Measurements from ENCODE around the gene NEK9. TPM values are rescaled to one million over a fixed set of nuclear protein-coding genes. Genes with fewer than 3 reads are reported as not detected.
A peak's percentile ranks its signal among the peaks of the same experiment; 100 is the strongest.

NEK9 gene
- total and polyA plus RNA-seq, 4 donors: 13.4 to 46.0 (median 29.8) TPM

GRCh38 chr14:75084513-75084912 is 42.3 kb downstream of the NEK9 start:
- peak; percentile 54 to 64 for TF ChIP-seq RAD21 (IDR thresholded peaks at IDR 0.05)
- no peak for TF ChIP-seq GABPA (IDR thresholded peaks at IDR 0.05 in 1 of 2, conservative IDR thresholded peaks at IDR 0.05 in 1 of 2)
- TF ChIP-seq CTCF (IDR thresholded peaks at IDR 0.05; ENCODE audit: low read depth, low read length, missing input control): peak; percentile 8
- Histone ChIP-seq H3K27me3 (ENCODE audit: control insufficient read depth in 4 of 4, insufficient read depth in 4 of 4, low read length in 3 of 4) (no peaks in the 10 kb centered on the region), H3K4me1 (ENCODE audit: control insufficient read depth in 4 of 4, insufficient read depth in 4 of 4, low read length in 3 of 4) (no peaks in the 10 kb centered on the region), H3K9me3 (ENCODE audit: control insufficient read depth in 4 of 4, low read length in 3 of 4) (no peaks in the 10 kb centered on the region), H3K4me3 (ENCODE audit: low read depth in 1 of 3, low read length in 3 of 3) (no peak overlapping the region), H3K36me3 (ENCODE audit: control insufficient read depth in 4 of 4, insufficient read depth in 3 of 4, low read depth in 1 of 4, low read length in 3 of 4) (peaks cover 13 to 62% (median 51%) of the 10 kb centered on the region in 4 donors), H3K9ac (ENCODE audit: low read depth in 1 of 2, low read length in 2 of 2) (no peak overlapping the region), H3K27ac (ENCODE audit: low read depth in 1 of 2, low read length in 2 of 2) (no peak overlapping the region)
- DNase-seq (ENCODE audit: low spot score): no peak
- WGBS: 62% methylated on average over 5 of the region's 5 CpGs

- 95% methylated on average over 1 of the region's 1 CpG for WGBS
- Histone ChIP-seq H3K36me3 (ENCODE audit: control insufficient read depth in 4 of 4, insufficient read depth in 3 of 4, low read depth in 1 of 4, low read length in 3 of 4) (peaks cover 12 to 62% (median 49%) of the 10 kb centered on the region in 4 donors), H3K9me3 (ENCODE audit: control insufficient read depth in 4 of 4, low read length in 3 of 4) (no peaks in the 10 kb centered on the region), H3K27ac (ENCODE audit: low read depth in 1 of 2, low read length in 2 of 2) (no peak overlapping the region), H3K9ac (ENCODE audit: low read depth in 1 of 2, low read length in 2 of 2) (no peak overlapping the region), H3K27me3 (ENCODE audit: control insufficient read depth in 4 of 4, insufficient read depth in 4 of 4, low read length in 3 of 4) (no peaks in the 10 kb centered on the region), H3K4me1 (ENCODE audit: control insufficient read depth in 4 of 4, insufficient read depth in 4 of 4, low read length in 3 of 4) (no peaks in the 10 kb centered on the region), H3K4me3 (ENCODE audit: low read depth in 1 of 3, low read length in 3 of 3) (no peak overlapping the region)
- TF ChIP-seq TAF1 (conservative IDR thresholded peaks at IDR 0.05): no peak
- no peak for TF ChIP-seq GABPA (IDR thresholded peaks at IDR 0.05 in 1 of 2, conservative IDR thresholded peaks at IDR 0.05 in 1 of 2)
- no peak for TF ChIP-seq ZBTB33 (IDR thresholded peaks at IDR 0.05)
- TF ChIP-seq FOXA1 (IDR thresholded peaks at IDR 0.05): no peak
- no peak for TF ChIP-seq JUND (IDR thresholded peaks at IDR 0.05)
- TF ChIP-seq HNF4A (conservative IDR thresholded peaks at IDR 0.05): no peak
- TF ChIP-seq NR2F2 (IDR thresholded peaks at IDR 0.05): no peak
- no peak for TF ChIP-seq REST (IDR thresholded peaks at IDR 0.05)
- no peak for TF ChIP-seq RAD21 (IDR thresholded peaks at IDR 0.05)
- TF ChIP-seq MAX (IDR thresholded peaks at IDR 0.05): no peak
- no peak for TF ChIP-seq EGR1 (IDR thresholded peaks at IDR 0.05; ENCODE audit: low read depth in 2 of 2)
- no peak for TF ChIP-seq CTCF (IDR thresholded peaks at IDR 0.05; ENCODE audit: low read depth, low read length, missing input control)
- TF ChIP-seq SP1 (IDR thresholded peaks at IDR 0.05): no peak
- TF ChIP-seq YY1 (IDR thresholded peaks at IDR 0.05): no peak
- no peak for TF ChIP-seq ATF3 (IDR thresholded peaks at IDR 0.05)
- TF ChIP-seq FOXA2 (IDR thresholded peaks at IDR 0.05): no peak
- TF ChIP-seq HNF4G (IDR thresholded peaks at IDR 0.05): no peak
- TF ChIP-seq RXRA (IDR thresholded peaks at IDR 0.05): no peak
- no peak for DNase-seq (ENCODE audit: low spot score)
Observed at GRCh38 chr14:75083271-75083670, 43.6 kb downstream of the NEK9 start.
